Progenitor cell of endocrine pancreas (in vitro differentiated cells): ENCODE data around the gene UBE2R2. TPM values are rescaled to one million over a fixed set of nuclear protein-coding genes. Genes with fewer than 3 reads are reported as not detected.

Experiments used
- DNase-seq: peaks from one replicate; pipeline ENCODE4 v3.0.0; 2021; ENCODE audit warnings: low spot score; ENCODE audit not compliant: unreplicated experiment
- H3K27ac Mint-ChIP-seq: 2 replicates; pipeline ENCODE4 v1.8.0; 2021; ENCODE audit warnings: mild to moderate bottlenecking, moderate library complexity, mixed read lengths
- H3K27me3 Mint-ChIP-seq: 2 replicates; pipeline ENCODE4 v1.8.0; 2021; ENCODE audit warnings: mixed read lengths
- H3K36me3 Mint-ChIP-seq: 2 replicates; pipeline ENCODE4 v1.8.0; 2022; ENCODE audit warnings: mixed read lengths; ENCODE audit not compliant: insufficient read depth
- H3K4me1 Mint-ChIP-seq: 2 replicates; pipeline ENCODE4 v1.8.0; 2021; ENCODE audit warnings: low read depth, mixed read lengths
- H3K4me3 Mint-ChIP-seq: 2 replicates; pipeline ENCODE4 v1.8.0; 2021; ENCODE audit warnings: low read depth, mild to moderate bottlenecking, moderate library complexity, mixed read lengths
- H3K9me3 Mint-ChIP-seq: 2 replicates; pipeline ENCODE4 v1.8.0; 2021; ENCODE audit warnings: low read depth, mixed read lengths
- total RNA-seq: library from RNA; stranded (reverse); gene quantifications from 2 replicates; pipeline ENCODE4 v1.2.1, GENCODE V29; 2021
- TF ChIP-seq, protein P1 (sequence below): fragments of 200-600 bp; sonication (generic); IDR thresholded peaks from one replicate; pipeline ENCODE4 v1.5.0; 2021; ENCODE audit warnings: antibody characterized with exemption, mild to moderate bottlenecking; ENCODE audit not compliant: unreplicated experiment

Gene UBE2R2
- total RNA-seq, 1 donor from 2014 or later, result 72.8 TPM

DNA sequence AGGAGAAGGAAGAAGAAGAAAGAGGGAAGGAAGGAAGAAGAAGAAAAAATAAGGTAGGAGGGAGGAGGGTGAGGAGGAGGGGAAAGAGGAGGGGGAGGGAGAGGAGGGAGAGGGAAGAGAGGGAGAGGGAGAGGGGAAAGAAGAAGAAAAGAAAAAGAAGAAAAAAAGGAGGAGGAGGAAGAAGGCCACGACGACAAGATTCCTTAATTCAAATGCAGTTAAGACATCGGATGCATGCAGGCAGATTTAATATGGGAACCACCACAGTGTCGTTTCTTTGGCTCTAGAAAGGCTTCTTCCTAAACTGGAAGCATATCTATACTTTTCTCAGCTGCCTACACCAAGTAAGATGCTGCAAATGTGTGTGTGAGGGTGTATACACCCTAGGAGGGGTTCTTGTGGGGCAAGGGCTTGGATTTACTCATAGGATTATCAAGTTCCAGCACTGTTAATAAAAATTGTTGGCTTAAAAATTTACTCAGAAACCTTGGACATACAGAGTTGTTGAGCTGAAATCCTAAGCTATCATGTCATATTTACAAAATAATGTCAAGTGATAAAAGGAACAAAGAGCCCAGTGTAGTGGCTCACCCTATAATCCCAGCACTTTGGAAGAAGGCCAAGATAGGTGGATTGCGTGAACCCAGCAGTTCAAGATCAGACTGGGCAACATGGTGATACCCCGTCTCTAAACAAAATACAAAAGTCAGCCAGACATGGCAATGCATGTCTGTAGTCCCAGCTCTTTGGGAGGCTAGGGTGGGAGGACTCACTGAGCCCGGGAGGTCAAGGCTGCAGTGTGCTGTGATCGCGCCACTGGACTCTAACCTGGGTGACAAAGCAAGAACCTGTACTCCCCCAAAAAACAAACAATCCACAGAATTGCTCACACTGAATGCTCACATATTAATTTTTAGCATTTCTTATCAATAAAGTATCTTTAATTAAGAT lies 123.2 kb downstream of the UBE2R2 start:
- Mint-ChIP-seq H3K27me3 (no peaks in the 10 kb centered on the region), H3K9me3 (no peaks in the 10 kb centered on the region), H3K36me3 (peaks cover 43% of the 10 kb centered on the region), H3K27ac (no peak overlapping the region), H3K4me3 (no peak overlapping the region), H3K4me1 (no peaks in the 10 kb centered on the region)
- DNase-seq, result no peak
- TF ChIP-seq, protein P1, sequence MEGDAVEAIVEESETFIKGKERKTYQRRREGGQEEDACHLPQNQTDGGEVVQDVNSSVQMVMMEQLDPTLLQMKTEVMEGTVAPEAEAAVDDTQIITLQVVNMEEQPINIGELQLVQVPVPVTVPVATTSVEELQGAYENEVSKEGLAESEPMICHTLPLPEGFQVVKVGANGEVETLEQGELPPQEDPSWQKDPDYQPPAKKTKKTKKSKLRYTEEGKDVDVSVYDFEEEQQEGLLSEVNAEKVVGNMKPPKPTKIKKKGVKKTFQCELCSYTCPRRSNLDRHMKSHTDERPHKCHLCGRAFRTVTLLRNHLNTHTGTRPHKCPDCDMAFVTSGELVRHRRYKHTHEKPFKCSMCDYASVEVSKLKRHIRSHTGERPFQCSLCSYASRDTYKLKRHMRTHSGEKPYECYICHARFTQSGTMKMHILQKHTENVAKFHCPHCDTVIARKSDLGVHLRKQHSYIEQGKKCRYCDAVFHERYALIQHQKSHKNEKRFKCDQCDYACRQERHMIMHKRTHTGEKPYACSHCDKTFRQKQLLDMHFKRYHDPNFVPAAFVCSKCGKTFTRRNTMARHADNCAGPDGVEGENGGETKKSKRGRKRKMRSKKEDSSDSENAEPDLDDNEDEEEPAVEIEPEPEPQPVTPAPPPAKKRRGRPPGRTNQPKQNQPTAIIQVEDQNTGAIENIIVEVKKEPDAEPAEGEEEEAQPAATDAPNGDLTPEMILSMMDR, result no peak

- Mint-ChIP-seq H3K36me3 (peaks cover 39% of the 10 kb centered on the region), H3K27ac (peak overlapping the region; percentile 4), H3K27me3 (no peaks in the 10 kb centered on the region), H3K9me3 (no peaks in the 10 kb centered on the region), H3K4me1 (no peaks in the 10 kb centered on the region), H3K4me3 (no peak overlapping the region)
- TF ChIP-seq, protein P1, result no peak
- DNase-seq, result no peak
Measured at GRCh38 chr9:33942471-33943083, 125.6 kb downstream of the UBE2R2 start.

- H3K36me3 Mint-ChIP-seq, result peaks cover 44% of the 10 kb centered on the region
- H3K27ac Mint-ChIP-seq, result no peak overlapping the region
- H3K9me3 Mint-ChIP-seq, result no peaks in the 10 kb centered on the region
- DNase-seq, result no peak
- H3K27me3 Mint-ChIP-seq, result no peaks in the 10 kb centered on the region
- no peaks in the 10 kb centered on the region for H3K4me1 Mint-ChIP-seq
- H3K4me3 Mint-ChIP-seq, result no peak overlapping the region
- TF ChIP-seq, protein P1, result no peak
Measured at GRCh38 chr9:33943389-33943788, 126.4 kb downstream of the UBE2R2 start.

- Mint-ChIP-seq H3K9me3 (no peaks in the 10 kb centered on the region), H3K4me3 (no peak overlapping the region), H3K27ac (no peak overlapping the region), H3K27me3 (no peaks in the 10 kb centered on the region), H3K36me3 (peaks cover 35% of the 10 kb centered on the region), H3K4me1 (no peaks in the 10 kb centered on the region)
- DNase-seq, result no peak
- TF ChIP-seq, protein P1, result no peak
Measured at GRCh38 chr9:33946779-33947535, 130.0 kb downstream of the UBE2R2 start.

- Mint-ChIP-seq H3K27ac (no peak overlapping the region), H3K4me1 (no peaks in the 10 kb centered on the region), H3K27me3 (no peaks in the 10 kb centered on the region), H3K9me3 (no peaks in the 10 kb centered on the region), H3K36me3 (peaks cover 30% of the 10 kb centered on the region), H3K4me3 (no peak overlapping the region)
- TF ChIP-seq, protein P1, result no peak
- DNase-seq, result no peak
Measured at GRCh38 chr9:33950371-33950770, 133.4 kb downstream of the UBE2R2 start.
